ENCODE data around the gene IFNGR2.

GRCh38 chr21:33373451-33373850, 29.8 kb upstream of the IFNGR2 start:
- TF ChIP-seq CTCF (IDR thresholded peaks at IDR 0.05): no peak
- no peak for TF ChIP-seq POLR2AphosphoS5 (IDR thresholded peaks at IDR 0.05)
